ENCODE results near the gene DIPK1A.

Gene DIPK1A

DNA sequence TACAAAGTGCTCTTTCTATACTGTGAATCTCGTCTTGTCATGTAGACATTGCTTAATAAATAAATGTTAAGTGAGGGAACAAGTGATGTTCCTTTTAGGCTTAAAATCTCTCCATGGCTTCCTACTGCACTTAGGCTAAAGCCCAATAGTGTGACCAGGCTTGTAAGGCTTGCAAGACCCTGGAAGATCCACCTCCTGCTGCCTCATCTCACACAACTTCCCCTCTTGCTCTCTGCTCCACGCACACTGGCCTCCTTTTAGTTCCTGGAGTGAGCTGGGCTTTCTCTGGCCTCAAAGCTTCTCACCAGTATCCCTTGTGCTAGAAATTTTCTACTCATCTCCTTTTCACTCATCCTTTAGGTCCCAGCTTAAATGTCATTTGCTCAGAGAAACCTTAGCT, 41.5 kb upstream of the DIPK1A start:
- no peaks in the 10 kb centered on the region for H3K9me3 ChIP-seq
- H3K36me3 ChIP-seq = no peaks in the 10 kb centered on the region
- H3K4me3 ChIP-seq = no peak overlapping the region
- no peaks in the 10 kb centered on the region for H3K27me3 ChIP-seq
- H3K4me1 ChIP-seq = peaks cover 0 to 13% (median 5%) of the 10 kb centered on the region in 4 donors
- intact Hi-C loops (cut with DNase I; ENCODE audit: low total_unique reads) = no loop called here
- no peak for TF ChIP-seq CTCF (IDR thresholded peaks at IDR 0.05)
- DNase-seq = no peak
- H3K27ac ChIP-seq = no peak overlapping the region

- Histone ChIP-seq H3K36me3 (no peaks in the 10 kb centered on the region), H3K27ac (no peak overlapping the region), H3K27me3 (no peaks in the 10 kb centered on the region), H3K4me1 (peaks cover 0 to 13% (median 5%) of the 10 kb centered on the region in 4 donors), H3K9me3 (no peaks in the 10 kb centered on the region), H3K4me3 (no peak overlapping the region)
- intact Hi-C loops (cut with DNase I; ENCODE audit: low total_unique reads) = no loop called here
- no peak for TF ChIP-seq CTCF (IDR thresholded peaks at IDR 0.05)
- DNase-seq = no peak
Observed at GRCh38 chr1:93001893-93002292, 40.6 kb upstream of the DIPK1A start.

GRCh38 chr1:93000751-93001175, 39.5 kb upstream of the DIPK1A start:
- Histone ChIP-seq H3K36me3 (no peaks in the 10 kb centered on the region), H3K27me3 (no peaks in the 10 kb centered on the region), H3K9me3 (no peaks in the 10 kb centered on the region), H3K4me1 (peaks cover 0 to 13% (median 5%) of the 10 kb centered on the region in 4 donors), H3K4me3 (no peak overlapping the region), H3K27ac (no peak overlapping the region)
- no peak for TF ChIP-seq CTCF (IDR thresholded peaks at IDR 0.05)
- intact Hi-C loops (cut with DNase I; ENCODE audit: low total_unique reads) = no loop called here
- DNase-seq = no peak

DNA sequence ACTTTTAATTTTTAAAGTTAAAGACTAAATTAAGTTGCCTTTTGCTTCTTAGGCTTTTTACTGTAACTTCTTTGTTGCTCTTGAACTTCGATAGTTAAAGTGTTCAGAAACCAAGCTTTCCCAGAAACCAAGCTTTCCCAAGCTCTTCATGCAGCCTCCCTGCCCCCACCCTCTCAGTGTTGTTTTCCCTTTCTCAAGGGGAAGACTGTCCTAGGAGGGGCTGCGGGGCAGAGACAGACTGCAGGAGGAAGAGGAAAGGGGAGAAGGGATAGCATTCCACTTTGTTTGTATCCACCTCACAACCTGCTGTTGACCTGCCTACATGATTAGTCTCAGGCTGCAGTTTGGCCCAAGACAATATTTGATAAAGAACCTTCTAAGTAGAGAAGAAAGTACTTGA, 39.0 kb upstream of the DIPK1A start:
- Histone ChIP-seq H3K27me3 (no peaks in the 10 kb centered on the region), H3K36me3 (no peaks in the 10 kb centered on the region), H3K4me3 (no peak overlapping the region), H3K9me3 (no peaks in the 10 kb centered on the region), H3K27ac (no peak overlapping the region), H3K4me1 (peaks cover 0 to 13% (median 5%) of the 10 kb centered on the region in 4 donors)
- no peak for DNase-seq
- intact Hi-C loops (cut with DNase I; ENCODE audit: low total_unique reads) = no loop called here
- TF ChIP-seq CTCF (IDR thresholded peaks at IDR 0.05) = no peak

GRCh38 chr1:92998821-92999220, 37.6 kb upstream of the DIPK1A start:
- Histone ChIP-seq H3K27ac (no peak overlapping the region), H3K4me1 (peaks cover 0 to 13% (median 5%) of the 10 kb centered on the region in 4 donors), H3K36me3 (no peaks in the 10 kb centered on the region), H3K27me3 (no peaks in the 10 kb centered on the region), H3K4me3 (no peak overlapping the region), H3K9me3 (no peaks in the 10 kb centered on the region)
- intact Hi-C loops (cut with DNase I; ENCODE audit: low total_unique reads) = no loop called here
- no peak for DNase-seq
- TF ChIP-seq CTCF (IDR thresholded peaks at IDR 0.05) = no peak

Measured in tibial artery (tissue), 4 donors.